NCI-H526 (cell line): ENCODE measurements around the gene ZFPM1.
A peak's percentile ranks its signal among the peaks of the same experiment; 100 is the strongest.

Experiments used
- DNase-seq, 2 experiments: peaks; one replicate each; lab custom pipeline; 2025; lab: John Stamatoyannopoulos, UW

ZFPM1 gene

DNA sequence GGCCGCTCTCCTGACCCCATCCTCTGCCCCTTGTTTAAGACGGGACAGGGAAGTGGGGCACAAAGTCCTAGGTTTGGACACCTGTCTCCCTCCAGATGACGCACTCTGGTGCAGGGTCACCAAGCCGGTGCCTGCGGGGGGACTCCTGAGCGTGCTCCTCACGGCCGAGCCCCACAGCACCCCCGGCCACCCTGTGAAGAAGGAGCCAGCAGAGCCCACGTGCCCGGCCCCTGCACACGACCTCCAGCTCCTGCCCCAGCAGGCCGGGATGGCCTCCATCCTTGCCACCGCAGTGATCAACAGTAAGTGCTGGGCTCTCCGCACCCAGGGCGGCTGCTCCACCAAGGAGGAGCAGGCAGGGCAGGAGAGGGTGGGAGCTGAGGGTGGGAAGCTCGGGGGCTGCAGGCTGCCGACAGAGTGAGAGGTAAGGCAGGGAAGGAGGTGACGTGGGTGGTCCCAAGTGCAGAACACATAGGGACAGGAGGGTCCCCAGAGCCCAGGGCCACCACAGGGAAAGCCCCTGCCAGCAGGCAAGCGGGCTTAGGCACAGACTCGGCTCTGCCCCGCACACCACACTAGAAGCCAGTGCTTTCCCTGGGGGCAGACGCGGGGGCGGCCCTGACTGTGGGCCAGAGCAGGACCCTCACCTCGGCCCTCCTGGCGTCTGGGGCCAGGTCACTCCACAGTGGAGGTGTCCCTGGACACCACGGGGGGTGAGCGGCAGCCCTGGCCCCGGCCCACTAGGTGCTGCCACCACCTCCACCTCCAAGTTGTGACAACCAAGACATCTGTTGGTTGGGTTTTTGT lies 75.1 kb downstream of the ZFPM1 start:
- DNase-seq, result no peak

DNA sequence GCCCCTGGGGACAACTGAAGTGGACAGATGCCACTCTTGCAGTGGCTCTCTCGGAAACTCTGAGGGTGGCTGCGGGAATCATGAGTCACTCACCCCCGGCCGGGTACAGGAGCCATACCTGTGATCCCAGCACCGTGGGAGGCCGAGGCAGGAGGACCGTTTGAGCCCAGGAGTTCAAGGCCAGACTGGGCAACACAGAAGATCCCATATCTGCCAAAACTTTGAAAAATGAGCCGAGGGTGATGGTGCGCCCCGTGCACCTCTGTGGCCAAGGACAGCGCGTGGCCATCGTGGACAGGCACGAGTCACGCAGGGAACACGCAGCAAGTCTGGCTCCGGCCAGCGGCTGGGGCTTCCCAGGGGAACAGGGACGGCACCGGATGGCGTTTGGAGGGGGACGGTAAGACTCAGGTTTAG lies 75.8 kb downstream of the ZFPM1 start:
- DNase-seq, result no peak

- DNase-seq, result no peak
Observed at GRCh38 chr16:88529596-88529995, 76.5 kb downstream of the ZFPM1 start.

- no peak for DNase-seq
Observed at GRCh38 chr16:88530051-88530857, 77.2 kb downstream of the ZFPM1 start.

- DNase-seq, result no peak
Observed at GRCh38 chr16:88530858-88531203, 77.8 kb downstream of the ZFPM1 start.

DNA sequence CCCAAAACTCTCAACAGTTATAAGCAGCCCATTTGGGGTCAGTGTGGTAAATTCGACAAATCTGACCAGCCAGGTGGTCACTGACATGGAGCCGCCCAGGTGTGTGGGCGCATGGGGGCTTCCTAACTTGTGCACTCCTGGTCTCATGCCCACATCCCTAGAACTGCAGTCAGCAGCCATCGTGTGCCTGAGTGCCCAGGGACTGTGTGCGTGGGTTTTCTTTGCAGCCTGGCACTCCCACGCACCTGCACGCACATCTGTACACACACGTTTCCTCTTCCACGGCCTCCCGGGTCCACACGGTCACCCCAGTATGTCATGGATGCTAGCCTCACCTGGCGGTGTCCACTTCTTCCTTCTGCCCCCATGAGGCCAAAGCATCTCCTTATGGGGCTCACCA lies 78.3 kb downstream of the ZFPM1 start:
- DNase-seq, result no peak

DNA sequence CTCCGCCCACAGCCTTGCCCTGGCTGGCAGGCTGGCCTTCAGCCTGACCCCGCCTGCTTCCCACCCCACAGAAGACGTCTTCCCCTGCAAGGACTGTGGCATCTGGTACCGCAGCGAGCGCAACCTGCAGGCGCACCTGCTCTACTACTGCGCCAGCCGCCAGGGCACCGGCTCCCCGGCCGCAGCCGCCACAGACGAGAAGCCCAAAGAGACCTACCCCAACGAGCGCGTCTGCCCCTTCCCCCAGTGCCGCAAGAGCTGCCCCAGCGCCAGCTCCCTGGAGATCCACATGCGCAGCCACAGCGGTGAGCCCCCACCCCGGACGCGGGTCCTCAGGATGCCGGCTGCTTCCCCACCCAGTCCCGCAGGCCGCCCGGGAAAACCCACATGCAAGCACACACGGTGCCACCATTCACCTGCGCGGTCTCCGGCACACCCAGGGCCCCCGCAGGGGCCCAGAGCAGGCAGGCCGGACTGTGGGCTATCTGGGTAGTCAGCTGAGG lies 78.9 kb downstream of the ZFPM1 start:
- peak in 1 of 2 experiments; percentile 34 for DNase-seq

DNA sequence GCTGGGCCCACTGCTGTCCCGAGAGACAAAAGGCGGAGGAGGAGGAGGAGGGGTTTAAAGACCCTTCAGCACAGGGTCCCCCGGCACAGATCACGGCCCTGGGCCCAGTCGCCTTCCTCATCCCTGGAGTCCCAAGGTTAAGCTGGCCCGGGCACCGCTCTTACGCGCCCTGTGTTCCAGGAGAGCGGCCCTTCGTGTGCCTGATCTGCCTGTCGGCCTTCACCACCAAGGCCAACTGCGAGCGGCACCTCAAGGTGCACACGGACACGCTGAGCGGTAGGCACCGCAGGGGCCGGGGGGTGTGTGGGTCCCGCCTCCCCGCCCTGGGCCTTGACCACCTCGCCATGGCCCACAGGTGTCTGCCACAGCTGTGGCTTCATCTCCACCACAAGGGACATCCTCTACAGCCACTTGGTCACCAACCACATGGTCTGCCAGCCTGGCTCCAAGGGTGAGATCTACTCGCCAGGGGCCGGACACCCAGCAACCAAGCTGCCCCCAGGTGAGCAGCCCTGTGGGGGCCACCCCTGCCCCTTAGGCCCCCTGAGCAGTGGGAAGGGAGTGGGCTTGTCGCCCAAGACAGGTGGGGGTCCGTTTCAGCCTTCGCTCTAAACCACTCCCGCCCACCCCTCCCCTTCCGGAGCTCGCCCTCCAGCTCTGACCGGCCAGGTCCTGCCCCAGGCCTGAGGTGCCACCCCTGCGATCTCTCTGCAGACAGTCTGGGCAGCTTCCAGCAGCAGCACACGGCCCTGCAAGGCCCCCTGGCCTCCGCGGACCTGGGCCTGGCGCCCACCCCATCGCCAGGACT lies 79.6 kb downstream of the ZFPM1 start:
- DNase-seq, result no peak

DNA sequence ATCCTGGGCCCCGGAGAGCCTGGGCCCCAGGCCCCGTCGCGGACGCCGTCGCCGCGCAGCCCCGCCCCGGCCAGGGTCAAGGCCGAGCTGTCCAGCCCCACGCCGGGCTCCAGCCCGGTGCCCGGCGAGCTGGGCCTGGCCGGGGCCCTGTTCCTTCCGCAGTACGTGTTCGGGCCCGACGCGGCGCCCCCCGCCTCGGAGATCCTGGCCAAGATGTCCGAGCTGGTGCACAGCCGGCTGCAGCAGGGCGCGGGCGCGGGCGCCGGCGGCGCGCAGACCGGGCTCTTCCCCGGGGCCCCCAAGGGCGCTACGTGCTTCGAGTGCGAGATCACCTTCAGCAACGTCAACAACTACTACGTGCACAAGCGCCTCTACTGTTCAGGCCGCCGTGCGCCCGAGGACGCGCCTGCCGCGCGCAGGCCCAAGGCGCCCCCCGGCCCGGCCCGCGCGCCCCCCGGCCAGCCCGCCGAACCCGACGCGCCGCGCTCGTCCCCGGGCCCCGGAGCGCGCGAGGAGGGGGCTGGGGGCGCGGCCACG lies 80.4 kb downstream of the ZFPM1 start:
- DNase-seq, result no peak

DNA sequence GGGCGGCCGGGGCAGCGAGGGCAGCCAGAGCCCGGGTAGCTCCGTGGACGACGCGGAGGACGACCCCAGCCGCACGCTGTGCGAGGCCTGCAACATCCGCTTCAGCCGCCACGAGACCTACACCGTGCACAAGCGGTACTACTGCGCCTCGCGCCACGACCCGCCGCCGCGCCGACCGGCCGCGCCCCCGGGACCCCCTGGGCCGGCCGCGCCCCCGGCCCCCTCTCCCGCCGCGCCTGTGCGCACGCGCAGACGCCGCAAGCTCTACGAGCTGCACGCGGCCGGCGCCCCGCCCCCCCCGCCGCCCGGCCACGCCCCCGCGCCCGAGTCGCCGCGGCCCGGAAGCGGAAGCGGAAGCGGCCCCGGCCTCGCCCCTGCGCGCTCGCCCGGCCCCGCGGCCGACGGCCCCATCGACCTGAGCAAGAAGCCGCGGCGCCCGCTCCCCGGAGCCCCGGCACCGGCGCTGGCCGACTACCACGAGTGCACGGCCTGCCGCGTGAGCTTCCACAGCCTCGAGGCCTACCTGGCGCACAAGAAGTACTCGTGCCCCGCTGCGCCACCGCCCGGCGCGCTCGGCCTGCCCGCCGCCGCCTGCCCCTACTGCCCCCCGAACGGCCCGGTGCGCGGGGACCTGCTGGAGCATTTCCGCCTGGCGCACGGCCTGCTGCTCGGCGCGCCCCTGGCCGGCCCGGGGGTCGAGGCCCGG lies 81.0 kb downstream of the ZFPM1 start:
- DNase-seq, result peak in 1 of 2 experiments; percentile 77

GRCh38 chr16:88534638-88535190 lies 81.6 kb downstream of the ZFPM1 start:
- DNase-seq, result peak in 1 of 2 experiments; percentile 39

DNA sequence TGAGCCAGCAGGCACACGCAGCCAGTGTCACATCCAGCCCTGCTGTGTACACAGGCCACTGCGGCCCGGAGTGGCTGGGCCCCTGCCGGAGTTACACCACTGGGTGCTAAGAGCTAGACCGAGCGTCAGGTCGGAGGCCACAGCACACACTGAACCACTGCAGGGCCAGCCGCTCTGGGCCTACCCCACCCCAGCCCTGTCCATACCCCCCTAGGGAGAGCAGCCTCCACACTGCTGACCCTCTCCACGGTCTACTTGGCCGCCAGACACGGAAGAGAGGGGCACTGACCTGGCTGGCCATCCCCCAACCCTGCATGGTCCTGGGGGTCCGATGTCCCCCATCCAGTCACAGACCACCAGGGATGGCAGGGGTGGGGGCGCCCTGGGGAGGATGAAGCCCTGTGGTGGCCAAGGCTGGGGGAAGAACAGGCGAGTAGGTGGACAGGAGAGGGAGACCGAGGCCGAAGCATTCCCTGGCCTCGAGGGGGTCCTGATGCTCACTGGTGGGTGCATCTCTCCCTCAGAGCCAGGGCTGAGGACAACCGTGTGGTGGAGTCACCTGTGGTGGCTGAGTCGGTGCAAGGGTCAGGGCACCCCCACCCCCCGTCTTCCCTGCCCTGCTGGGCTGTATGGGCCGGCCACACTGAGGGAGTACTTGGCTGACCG lies 82.2 kb downstream of the ZFPM1 start:
- DNase-seq, result no peak

DNA sequence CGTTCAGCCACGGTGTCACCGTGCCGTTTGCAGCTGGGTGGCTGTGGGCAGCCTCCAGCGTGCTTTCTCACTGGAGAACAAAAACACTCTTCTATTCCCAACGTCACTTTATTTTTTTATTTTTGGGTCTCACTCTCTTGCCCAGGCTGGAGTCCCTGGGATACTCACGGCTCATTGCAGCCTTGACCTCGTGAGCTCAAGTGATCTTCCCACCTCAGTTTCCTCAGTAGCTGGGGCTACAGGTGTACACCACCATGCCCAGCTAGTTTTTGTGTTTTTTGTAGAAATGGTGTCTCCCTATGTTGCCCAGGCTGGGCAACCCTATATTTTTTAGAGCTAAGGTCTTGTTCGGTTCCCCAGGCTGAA lies 82.8 kb downstream of the ZFPM1 start:
- no peak for DNase-seq

DNA sequence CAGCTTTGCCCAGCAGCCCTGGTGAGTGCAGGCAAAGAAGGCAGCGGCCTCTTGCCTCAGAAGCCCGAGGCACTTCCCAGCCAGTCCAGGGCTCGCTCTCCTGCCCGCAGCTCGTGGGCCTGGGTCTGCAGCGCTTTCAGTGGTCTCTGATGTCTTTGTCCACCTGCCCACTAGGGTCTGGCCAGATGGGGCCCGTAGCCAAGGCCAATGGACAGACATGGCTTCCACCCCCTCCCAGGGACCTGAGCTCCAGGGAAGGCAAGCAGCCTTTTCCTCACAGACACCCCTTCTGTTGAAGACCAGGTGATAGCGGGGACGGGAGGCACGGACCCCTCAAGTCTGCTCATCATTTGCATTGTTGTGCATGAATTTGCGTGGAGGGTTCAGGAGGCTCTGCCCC lies 83.4 kb downstream of the ZFPM1 start:
- no peak for DNase-seq

DNA sequence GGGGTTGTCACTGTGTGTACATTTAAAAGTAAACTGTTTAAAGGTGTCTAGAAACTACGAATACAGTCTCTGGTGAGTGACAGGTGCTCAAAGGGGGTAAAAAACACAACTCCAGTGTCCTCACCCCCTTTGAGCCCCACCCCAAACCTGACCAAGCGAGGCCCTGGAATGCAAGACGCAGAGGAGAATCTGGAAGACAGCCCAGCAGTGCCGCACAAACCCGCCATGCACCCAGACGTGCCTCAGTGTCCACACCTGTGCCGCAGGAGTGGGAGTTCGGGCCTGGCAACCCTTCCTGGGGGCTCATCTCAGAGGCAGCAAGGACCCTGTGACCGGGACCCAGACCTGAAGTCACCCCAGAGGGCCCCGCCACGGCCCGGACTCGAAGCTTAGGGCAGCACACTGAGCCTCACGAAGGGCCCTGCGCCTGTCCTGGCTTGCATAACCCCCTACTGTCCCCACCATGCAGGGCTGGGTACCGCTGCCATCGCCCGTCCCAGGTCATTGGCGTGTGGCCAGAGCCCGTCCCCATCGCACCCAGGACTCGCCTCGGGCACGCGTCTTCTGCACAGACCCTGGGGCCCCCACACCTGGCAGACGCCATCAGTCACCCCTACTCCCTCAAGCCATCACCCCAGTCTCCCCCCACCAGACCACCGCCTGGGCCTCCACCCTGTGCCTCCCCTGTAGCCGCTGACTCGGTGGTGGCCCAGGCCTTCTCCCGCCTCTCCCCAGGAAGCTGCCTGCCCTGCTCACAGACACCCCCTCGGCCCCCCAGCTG lies 84.1 kb downstream of the ZFPM1 start:
- no peak for DNase-seq

DNA sequence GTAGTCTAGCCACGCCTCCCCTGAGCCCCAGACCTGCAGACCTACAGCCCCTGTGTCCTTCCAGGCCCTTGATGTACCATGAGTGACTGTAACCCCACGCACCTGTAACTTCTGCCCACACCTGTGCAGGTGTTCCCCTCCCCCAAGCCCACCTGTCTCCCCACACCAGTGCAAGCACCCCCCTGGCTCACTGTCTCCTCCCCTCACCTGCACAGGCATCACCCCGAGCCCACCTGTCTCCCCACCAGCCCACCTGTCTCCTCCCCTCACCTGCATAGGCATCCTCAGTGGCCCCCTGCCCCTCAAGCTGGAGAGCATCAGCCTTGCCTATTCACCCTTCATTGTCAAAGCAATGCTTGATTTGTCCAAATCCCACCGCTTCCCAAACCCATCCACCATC lies 84.8 kb downstream of the ZFPM1 start:
- DNase-seq, result no peak

- no peak for DNase-seq
Observed at GRCh38 chr16:88538366-88539060, 85.4 kb downstream of the ZFPM1 start.

GRCh38 chr16:88539261-88539651 lies 86.2 kb downstream of the ZFPM1 start:
- no peak for DNase-seq

- no peak for DNase-seq
Observed at GRCh38 chr16:88539652-88540345, 86.7 kb downstream of the ZFPM1 start.
